ENCODE results near the gene ALG5. TPM values are rescaled to one million over a fixed set of nuclear protein-coding genes. Genes with fewer than 3 reads are reported as not detected.

The ALG5 gene
- total RNA-seq, 6 experiments from 2014 or later: 22.9 to 30.0 (median 28.5) TPM

DNA sequence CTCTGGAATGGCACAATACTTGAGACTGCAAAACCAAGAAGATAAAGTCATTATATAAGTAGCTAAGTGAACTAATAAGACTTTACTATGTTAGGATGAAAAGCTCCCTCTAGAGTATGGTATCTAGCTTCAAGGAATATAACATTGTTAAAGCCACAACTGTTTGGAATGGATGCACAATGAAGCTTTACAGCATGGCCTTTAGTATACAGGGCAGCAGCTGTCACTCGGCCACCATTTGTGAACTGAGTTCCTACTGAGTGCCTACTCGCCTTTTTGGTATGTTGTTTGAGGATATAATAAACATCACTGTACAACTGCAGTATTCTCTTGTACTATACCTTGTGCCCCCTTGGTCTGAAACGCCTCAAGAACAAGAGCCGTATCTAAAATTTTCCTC, 6.8 kb downstream of the ALG5 start:
- WGBS (ENCODE audit: insufficient coverage, low coverage, low lambda C conversion rate, missing lambda C conversion rate): 91% methylated on average over 3 of the region's 4 CpGs
- H3K4me1 ChIP-seq: no peaks in the 10 kb centered on the region

DNA sequence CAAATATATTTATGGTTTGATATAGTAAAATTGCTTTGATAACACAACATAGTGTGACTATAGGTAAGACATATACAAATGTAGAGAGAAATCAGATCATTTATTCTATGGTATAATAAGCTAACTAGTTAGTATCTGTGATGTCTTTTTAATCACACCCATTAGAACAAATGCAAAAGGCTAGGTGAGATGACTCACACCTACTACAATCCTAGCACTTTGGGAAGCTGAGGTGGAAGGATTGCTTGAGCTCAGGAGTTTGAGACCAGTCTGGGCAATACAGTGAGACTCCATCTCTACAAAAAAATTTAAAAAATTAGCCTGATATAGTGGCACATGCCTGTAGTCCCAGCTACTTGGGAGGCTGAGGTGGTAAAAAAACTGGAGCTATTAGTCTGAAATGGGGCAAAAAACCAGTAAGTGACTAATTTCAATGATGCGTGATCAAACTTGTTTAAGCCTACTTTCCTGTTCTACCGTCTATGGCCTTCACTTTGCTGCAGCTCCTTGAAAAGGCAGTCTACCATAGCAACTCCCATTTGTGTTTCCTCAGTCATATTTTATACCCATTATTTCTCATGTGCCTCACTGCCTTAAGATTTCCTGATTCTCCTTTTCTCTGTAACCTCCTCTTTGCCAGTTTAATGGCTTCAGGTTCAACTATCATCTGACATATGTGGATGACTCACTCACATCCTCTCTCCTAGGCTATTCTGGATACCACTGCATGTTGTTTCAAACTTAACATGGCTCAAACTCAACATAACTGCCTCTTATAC, 12.5 kb downstream of the ALG5 start:
- Histone ChIP-seq H3K27ac (no peak overlapping the region), H3K4me1 (no peaks in the 10 kb centered on the region), H3K4me3 (no peak overlapping the region), H3K36me3 (peaks cover 0 to 84% (median 26%) of the 10 kb centered on the region in 4 donors), H3K27me3 (no peaks in the 10 kb centered on the region), H3K9me3 (no peaks in the 10 kb centered on the region)
- WGBS (ENCODE audit: insufficient coverage, low coverage, low lambda C conversion rate, missing lambda C conversion rate): 89% methylated on average over 2 of the region's 2 CpGs
- ATAC-seq (no peak), DNase-seq (no peak)
- intact Hi-C loops (cut with DNase I): loop anchor here in 1 of 2 donors (10.0 kb wide), 1 partner anchor 132 kb away; no protein-coding TSS in a partner anchor
- TF ChIP-seq, protein P1, sequence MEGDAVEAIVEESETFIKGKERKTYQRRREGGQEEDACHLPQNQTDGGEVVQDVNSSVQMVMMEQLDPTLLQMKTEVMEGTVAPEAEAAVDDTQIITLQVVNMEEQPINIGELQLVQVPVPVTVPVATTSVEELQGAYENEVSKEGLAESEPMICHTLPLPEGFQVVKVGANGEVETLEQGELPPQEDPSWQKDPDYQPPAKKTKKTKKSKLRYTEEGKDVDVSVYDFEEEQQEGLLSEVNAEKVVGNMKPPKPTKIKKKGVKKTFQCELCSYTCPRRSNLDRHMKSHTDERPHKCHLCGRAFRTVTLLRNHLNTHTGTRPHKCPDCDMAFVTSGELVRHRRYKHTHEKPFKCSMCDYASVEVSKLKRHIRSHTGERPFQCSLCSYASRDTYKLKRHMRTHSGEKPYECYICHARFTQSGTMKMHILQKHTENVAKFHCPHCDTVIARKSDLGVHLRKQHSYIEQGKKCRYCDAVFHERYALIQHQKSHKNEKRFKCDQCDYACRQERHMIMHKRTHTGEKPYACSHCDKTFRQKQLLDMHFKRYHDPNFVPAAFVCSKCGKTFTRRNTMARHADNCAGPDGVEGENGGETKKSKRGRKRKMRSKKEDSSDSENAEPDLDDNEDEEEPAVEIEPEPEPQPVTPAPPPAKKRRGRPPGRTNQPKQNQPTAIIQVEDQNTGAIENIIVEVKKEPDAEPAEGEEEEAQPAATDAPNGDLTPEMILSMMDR (IDR thresholded peaks at IDR 0.05): no peak
- TF ChIP-seq POLR2A (IDR thresholded peaks at IDR 0.05): no peak

More for the DNA sequence above, 6.8 kb downstream of the ALG5 start:
- TF ChIP-seq, protein P1 (IDR thresholded peaks at IDR 0.05): no peak
- no peak for TF ChIP-seq POLR2A (IDR thresholded peaks at IDR 0.05)
- Histone ChIP-seq H3K27ac (no peak overlapping the region), H3K4me3 (no peak overlapping the region), H3K36me3 (peaks cover 6 to 73% (median 31%) of the 10 kb centered on the region in 4 donors), H3K9me3 (no peaks in the 10 kb centered on the region), H3K27me3 (no peaks in the 10 kb centered on the region)
- intact Hi-C loops (cut with DNase I): no loop called here
- ATAC-seq (no peak), DNase-seq (no peak)

DNA sequence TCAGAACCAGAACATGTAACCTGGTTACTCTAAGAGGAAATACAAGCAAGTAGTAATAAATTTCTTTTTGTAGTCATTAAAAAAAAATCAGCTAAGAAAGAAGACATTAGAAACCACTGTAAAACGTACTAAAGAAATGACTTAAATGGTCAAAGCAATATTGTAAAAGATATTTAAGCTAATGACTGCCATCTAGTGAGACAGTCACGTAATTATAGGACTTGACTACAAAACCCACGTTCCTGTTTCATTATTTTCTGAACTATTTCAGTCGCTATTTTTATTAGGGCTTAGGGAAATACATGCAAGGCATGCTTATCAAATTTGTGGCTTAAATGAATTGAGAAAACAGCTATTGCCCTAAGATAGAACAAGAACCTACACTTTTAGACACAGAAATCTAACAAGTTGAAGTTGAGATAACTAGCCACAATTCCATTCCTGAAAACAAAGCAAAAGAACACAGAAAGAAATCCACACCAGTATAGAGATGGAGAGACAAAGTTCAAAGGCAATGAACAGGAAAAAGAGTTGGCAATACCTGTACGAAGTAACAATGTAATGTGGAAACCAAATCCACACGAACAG, 17.9 kb downstream of the ALG5 start:
- WGBS (ENCODE audit: insufficient coverage, low coverage, low lambda C conversion rate, missing lambda C conversion rate): 27% methylated on average over 6 of the region's 6 CpGs
- no peaks in the 10 kb centered on the region for H3K9me3 ChIP-seq
- H3K4me1 ChIP-seq: no peaks in the 10 kb centered on the region
- no peak overlapping the region for H3K27ac ChIP-seq
- DNase-seq (no peak), ATAC-seq (peak; percentile 32 to 66 (median 48))
- no peaks in the 10 kb centered on the region for H3K27me3 ChIP-seq
- intact Hi-C loops (cut with DNase I): loop anchor here in 1 of 2 donors (10.0 kb wide), 1 partner anchor 126 kb away; no protein-coding TSS in a partner anchor
- peaks cover 0 to 36% (median 15%) of the 10 kb centered on the region in 4 donors for H3K36me3 ChIP-seq
- H3K4me3 ChIP-seq: no peak overlapping the region
- no peak for TF ChIP-seq POLR2A (IDR thresholded peaks at IDR 0.05)
- TF ChIP-seq, protein P1 (IDR thresholded peaks at IDR 0.05): peak; percentile 43 to 55 (median 48)

DNA sequence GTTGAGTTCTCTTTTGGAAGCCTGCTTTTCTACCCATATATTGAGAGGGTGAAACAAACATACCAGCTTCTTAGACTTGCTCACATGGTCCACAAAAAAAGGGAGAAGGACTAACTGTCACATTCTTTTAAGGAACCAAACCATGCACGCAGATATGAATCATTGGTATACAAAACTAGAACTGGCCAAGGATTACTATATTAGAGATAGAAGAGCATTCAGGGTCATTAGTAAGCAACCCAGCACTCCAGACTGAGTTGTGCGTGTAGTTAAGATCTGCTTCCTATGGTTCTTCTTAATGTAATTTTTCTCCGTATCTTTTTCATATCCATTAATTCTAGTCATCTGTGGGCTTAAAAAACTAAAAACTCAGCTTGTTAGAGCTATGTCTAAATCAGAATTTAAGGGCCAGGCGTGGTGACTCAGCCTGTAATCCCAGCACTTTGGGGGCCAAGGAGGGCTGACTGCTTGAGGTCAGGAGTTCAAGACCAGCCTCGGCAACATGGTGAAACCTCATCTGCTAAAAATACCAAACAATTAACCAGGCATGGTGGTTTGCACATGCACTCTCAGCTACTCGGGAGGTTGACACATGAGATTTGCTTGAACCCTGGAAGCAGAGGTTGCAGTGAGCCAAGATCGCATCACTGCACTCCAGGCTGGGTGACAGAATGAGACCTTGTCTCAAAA, 19.6 kb downstream of the ALG5 start:
- 88% methylated on average over 7 of the region's 7 CpGs for WGBS (ENCODE audit: insufficient coverage, low coverage, low lambda C conversion rate, missing lambda C conversion rate)
- Histone ChIP-seq H3K27ac (no peak overlapping the region), H3K27me3 (no peaks in the 10 kb centered on the region), H3K4me3 (no peak overlapping the region), H3K36me3 (peaks cover 0 to 23% (median 9%) of the 10 kb centered on the region in 4 donors), H3K4me1 (no peaks in the 10 kb centered on the region), H3K9me3 (no peaks in the 10 kb centered on the region)
- TF ChIP-seq, protein P1 (IDR thresholded peaks at IDR 0.05): no peak
- TF ChIP-seq POLR2A (IDR thresholded peaks at IDR 0.05): no peak
- DNase-seq: no peak
- intact Hi-C loops (cut with DNase I): loop anchor here in 1 of 2 donors (10.0 kb wide), 1 partner anchor 125 kb away; no protein-coding TSS in a partner anchor
- ATAC-seq: no peak
